A549 (cell line): ENCODE data around the gene F2R. TPM values are rescaled to one million over a fixed set of nuclear protein-coding genes. Genes with fewer than 3 reads are reported as not detected.
A peak's percentile ranks its signal among the peaks of the same experiment; 100 is the strongest.

Experiments
- ATAC-seq, 2 experiments: fragments of 200-7000 bp in 1 of 2; fragments of >200 bp in 1 of 2; cut with Nextera tagmentation in 1 of 2; cut with Tn5 transposase in 1 of 2; 3 replicates each; pipeline versions ENCODE4 v1.8.0 to v1.9.1; 2018 to 2020; ENCODE audit warnings: mild to moderate bottlenecking in 1 of 2, moderate library complexity in 1 of 2
- CTCF ChIA-PET: fragments of 300-600 bp; sonication (Branson Sonifier 250); formaldehyde crosslinking; extraction: SDS; loops from one replicate; lab custom pipeline; 2021; ENCODE audit warnings: antibody characterized with exemption, inconsistent platforms; lab: Yijun Ruan, JAX
- POLR2A ChIA-PET: fragments of 350-600 bp; formaldehyde crosslinking; extraction: SDS; loops from one replicate; lab custom pipeline; 2021; ENCODE audit warnings: antibody characterized with exemption, inconsistent platforms; lab: Yijun Ruan, JAX
- DNase-seq, 2 experiments: peaks; one replicate each; pipeline versions ENCODE4 v3.0.0 to v3.0.0-alpha.2; 2011 to 2016; ENCODE audit warnings: low read depth in 1 of 2, low spot score in 1 of 2
- FAIRE-seq: peaks from 2 replicates; lab custom pipeline; 2011; peaks lifted over from hg19 to GRCh38; lab: Jason Lieb, UNC
- H3K27ac ChIP-seq, 2 experiments: fragments of >200 bp; sonication (Bioruptor Twin); formaldehyde crosslinking; 3 replicates each; pipeline ENCODE4 v1.5.1; 2016 to 2017
- H3K4me1 ChIP-seq: fragments of >200 bp; sonication (Bioruptor Twin); formaldehyde crosslinking; 3 replicates; pipeline ENCODE4 v1.6.1; 2016
- H3K4me2 ChIP-seq: fragments of >200 bp; sonication (Bioruptor Twin); formaldehyde crosslinking; 3 replicates; pipeline ENCODE4 v1.6.1; 2016
- H3K4me3 ChIP-seq: fragments of >200 bp; sonication (Bioruptor Twin); formaldehyde crosslinking; 3 replicates; pipeline ENCODE4 v1.5.1; 2016
- H3K9me3 ChIP-seq: fragments of >200 bp; sonication (Bioruptor Twin); formaldehyde crosslinking; 3 replicates; pipeline ENCODE4 v1.6.1; 2016
- CBX2 ChIP-seq: fragments of 200-600 bp; sonication (generic); IDR thresholded peaks from 2 replicates; pipeline ENCODE4 v1.6.1; 2016; ENCODE audit warnings: low read depth, mild to moderate bottlenecking, borderline replicate concordance
- CHD4 ChIP-seq: fragments of 200-600 bp; sonication (generic); IDR thresholded peaks from 2 replicates; pipeline ENCODE4 v1.6.1; 2016; ENCODE audit warnings: antibody characterized with exemption, mild to moderate bottlenecking, borderline replicate concordance
- EHF ChIP-seq: fragments of 250-450 bp; sonication (Bioruptor Pico); IDR thresholded peaks from 2 replicates; pipeline ENCODE4 v1.5.0; 2020; ENCODE audit warnings: mild to moderate bottlenecking
- EHMT2 ChIP-seq: fragments of 200-600 bp; sonication (generic); IDR thresholded peaks from 2 replicates; pipeline ENCODE4 v1.6.1; 2016; ENCODE audit warnings: antibody characterized with exemption, low read depth, mild to moderate bottlenecking, moderate library complexity
- FOSB ChIP-seq: fragments of 250-450 bp; sonication (Bioruptor Pico); IDR thresholded peaks from 2 replicates; pipeline ENCODE4 v1.5.0; 2020; ENCODE audit warnings: mild to moderate bottlenecking, moderate library complexity
- FOSL2 ChIP-seq, 2 experiments: fragments of 450-650 bp in 1 of 2; fragments of >200 bp in 1 of 2; sonication (Bioruptor Twin) in 1 of 2; formaldehyde crosslinking; IDR thresholded peaks; 2 replicates each; pipeline versions ENCODE4 v1.5.0 to v1.6.1; 2016 to 2020; ENCODE audit warnings: mild to moderate bottlenecking in 1 of 2, moderate library complexity in 1 of 2
- FOXS1 ChIP-seq: fragments of 250-450 bp; sonication (Bioruptor Pico); IDR thresholded peaks from 2 replicates; pipeline ENCODE4 v1.5.0; 2020; ENCODE audit warnings: mild to moderate bottlenecking, moderate library complexity
- GATA3 ChIP-seq: IDR thresholded peaks from 2 replicates; pipeline ENCODE4 v1.6.1; 2012; ENCODE audit warnings: borderline replicate concordance
- HDAC2 ChIP-seq: fragments of 200-600 bp; sonication (generic); IDR thresholded peaks from 2 replicates; pipeline ENCODE4 v1.6.1; 2016
- HOXB5 ChIP-seq: fragments of 250-450 bp; sonication (Bioruptor Pico); IDR thresholded peaks from 2 replicates; pipeline ENCODE4 v1.5.0; 2020; ENCODE audit warnings: mild to moderate bottlenecking, moderate library complexity
- JUN ChIP-seq, 2 experiments: fragments of >200 bp; sonication (Bioruptor Twin); formaldehyde crosslinking; IDR thresholded peaks; 2 replicates in 1 of 2; 3 replicates in 1 of 2; pipeline ENCODE4 v1.6.1; 2016 to 2017
- KDM1A ChIP-seq: fragments of 200-600 bp; sonication (generic); IDR thresholded peaks from 2 replicates; pipeline ENCODE4 v1.6.1; 2016; ENCODE audit warnings: low read depth, mild to moderate bottlenecking
- MAFK ChIP-seq: fragments of 450-650 bp; IDR thresholded peaks from 2 replicates; pipeline ENCODE4 v1.6.1; 2014; ENCODE audit not compliant: partially characterized antibody
- MAZ ChIP-seq: fragments of 150-350 bp; IDR thresholded peaks from 2 replicates; pipeline ENCODE4 v1.6.1; 2014; ENCODE audit warnings: antibody characterized with exemption, low read depth, low read length, borderline replicate concordance
- MYC ChIP-seq: IDR thresholded peaks from 2 replicates; pipeline ENCODE4 v1.6.1; 2012; ENCODE audit warnings: mild to moderate bottlenecking, inconsistent platforms, low read length, improper control_type of control experiment, borderline replicate concordance
- RAD21 ChIP-seq, 2 experiments: fragments of >200 bp in 1 of 2; sonication (Bioruptor Twin) in 1 of 2; formaldehyde crosslinking in 1 of 2; IDR thresholded peaks in 1 of 2; conservative IDR thresholded peaks in 1 of 2; 2 replicates in 1 of 2; 3 replicates in 1 of 2; pipeline ENCODE4 v1.6.1; 2012 to 2018; ENCODE audit warnings: inconsistent platforms in 1 of 2
- RCOR1 ChIP-seq: fragments of 150-350 bp; IDR thresholded peaks from 2 replicates; pipeline ENCODE4 v1.6.1; 2014; ENCODE audit warnings: antibody characterized with exemption, low read length, low read depth
- RNF2 ChIP-seq: fragments of 200-600 bp; sonication (generic); IDR thresholded peaks from 2 replicates; pipeline ENCODE4 v1.6.1; 2016; ENCODE audit warnings: low read depth, mild to moderate bottlenecking, antibody characterized with exemption, moderate library complexity, borderline replicate concordance
- TP53 ChIP-seq: fragments of 250-450 bp; sonication (Bioruptor Pico); IDR thresholded peaks from 2 replicates; pipeline ENCODE4 v1.5.0; 2021; ENCODE audit warnings: mild to moderate bottlenecking, moderate library complexity
- ZC3H11A ChIP-seq: fragments of 450-650 bp; IDR thresholded peaks from 2 replicates; pipeline ENCODE4 v1.6.1; 2014; ENCODE audit warnings: antibody characterized with exemption, mild to moderate bottlenecking
- ZNF302 ChIP-seq: fragments of 250-450 bp; sonication (Bioruptor Pico); IDR thresholded peaks from 2 replicates; pipeline ENCODE4 v1.9.0; 2021; ENCODE audit warnings: inconsistent platforms, mild to moderate bottlenecking, moderate library complexity
- WGBS: methylation state at CpG from one replicate; pipeline ENCODE4 v1.1.6; 2017; ENCODE audit errors: missing lambda C conversion rate; 5-methylcytosine and 5-hydroxymethylcytosine counted together
- polyA plus RNA-seq, 4 experiments: library from polyadenylated mRNA; depleted of rRNA in 3 of 4; stranded (reverse); fragments of >200 nt; fragmentation: RNase III in 1 of 4; extraction: RNeasy Plus Mini Kit Qiagen cat#74134 plus additional on column Dnase treatment in 1 of 4; gene quantifications; 2 replicates in 3 of 4; 3 replicates in 1 of 4; pipeline ENCODE4 v1.2.3, GENCODE V29; 2011 to 2017
- TF ChIP-seq, protein P1 (sequence below): fragments of 200-600 bp; sonication (generic); IDR thresholded peaks from 2 replicates; pipeline ENCODE4 v1.6.1; 2016; ENCODE audit warnings: antibody characterized with exemption, mild to moderate bottlenecking, moderate library complexity
- TF ChIP-seq, protein P2 (sequence below): fragments of >200 bp; sonication (Bioruptor Twin); formaldehyde crosslinking; IDR thresholded peaks from 2 replicates; pipeline ENCODE4 v1.6.1; 2016
- TF ChIP-seq, protein P3 (sequence below): IDR thresholded peaks from 2 replicates; pipeline ENCODE4 v1.6.1; 2012; ENCODE audit warnings: low read depth, borderline replicate concordance
- TF ChIP-seq, protein P4 (sequence below): IDR thresholded peaks from 2 replicates; pipeline ENCODE4 v1.6.1; 2012
- TF ChIP-seq, protein P5 (sequence below): fragments of >200 bp; sonication (Bioruptor Twin); formaldehyde crosslinking; IDR thresholded peaks from 3 replicates; pipeline ENCODE4 v1.6.1; 2016
- TF ChIP-seq, protein P6 (sequence below): IDR thresholded peaks from 2 replicates; pipeline ENCODE4 v1.6.1; 2012

Gene F2R
- polyA plus RNA-seq, 2 of the 4 experiments (the other 2 are of a cell fraction) = 30.4 to 114 TPM

DNA sequence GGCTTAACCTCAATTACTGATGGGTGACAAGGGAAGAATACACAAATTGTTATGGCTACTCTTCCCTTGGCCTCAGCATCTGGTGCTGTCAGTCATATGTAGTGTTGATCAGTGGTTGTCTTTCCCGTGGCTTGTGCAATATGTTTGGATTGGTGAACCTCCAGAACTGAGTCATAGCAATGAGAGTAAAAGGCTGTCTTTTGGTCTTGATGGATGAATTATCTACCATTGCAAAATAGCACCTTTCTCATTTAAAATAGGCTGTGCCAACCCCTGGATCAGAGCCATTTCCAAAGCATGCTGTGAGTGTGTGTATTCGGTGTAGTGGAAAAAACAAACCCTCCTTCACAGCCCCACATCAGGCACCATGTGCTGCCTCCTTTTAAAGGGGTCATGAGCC, 14.6 kb upstream of the F2R start (continued):
- TF ChIP-seq, protein P1, sequence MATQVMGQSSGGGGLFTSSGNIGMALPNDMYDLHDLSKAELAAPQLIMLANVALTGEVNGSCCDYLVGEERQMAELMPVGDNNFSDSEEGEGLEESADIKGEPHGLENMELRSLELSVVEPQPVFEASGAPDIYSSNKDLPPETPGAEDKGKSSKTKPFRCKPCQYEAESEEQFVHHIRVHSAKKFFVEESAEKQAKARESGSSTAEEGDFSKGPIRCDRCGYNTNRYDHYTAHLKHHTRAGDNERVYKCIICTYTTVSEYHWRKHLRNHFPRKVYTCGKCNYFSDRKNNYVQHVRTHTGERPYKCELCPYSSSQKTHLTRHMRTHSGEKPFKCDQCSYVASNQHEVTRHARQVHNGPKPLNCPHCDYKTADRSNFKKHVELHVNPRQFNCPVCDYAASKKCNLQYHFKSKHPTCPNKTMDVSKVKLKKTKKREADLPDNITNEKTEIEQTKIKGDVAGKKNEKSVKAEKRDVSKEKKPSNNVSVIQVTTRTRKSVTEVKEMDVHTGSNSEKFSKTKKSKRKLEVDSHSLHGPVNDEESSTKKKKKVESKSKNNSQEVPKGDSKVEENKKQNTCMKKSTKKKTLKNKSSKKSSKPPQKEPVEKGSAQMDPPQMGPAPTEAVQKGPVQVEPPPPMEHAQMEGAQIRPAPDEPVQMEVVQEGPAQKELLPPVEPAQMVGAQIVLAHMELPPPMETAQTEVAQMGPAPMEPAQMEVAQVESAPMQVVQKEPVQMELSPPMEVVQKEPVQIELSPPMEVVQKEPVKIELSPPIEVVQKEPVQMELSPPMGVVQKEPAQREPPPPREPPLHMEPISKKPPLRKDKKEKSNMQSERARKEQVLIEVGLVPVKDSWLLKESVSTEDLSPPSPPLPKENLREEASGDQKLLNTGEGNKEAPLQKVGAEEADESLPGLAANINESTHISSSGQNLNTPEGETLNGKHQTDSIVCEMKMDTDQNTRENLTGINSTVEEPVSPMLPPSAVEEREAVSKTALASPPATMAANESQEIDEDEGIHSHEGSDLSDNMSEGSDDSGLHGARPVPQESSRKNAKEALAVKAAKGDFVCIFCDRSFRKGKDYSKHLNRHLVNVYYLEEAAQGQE = no peak
- no peak for TF ChIP-seq EHF (CRISPR knock-in tag)
- TF ChIP-seq, protein P2, sequence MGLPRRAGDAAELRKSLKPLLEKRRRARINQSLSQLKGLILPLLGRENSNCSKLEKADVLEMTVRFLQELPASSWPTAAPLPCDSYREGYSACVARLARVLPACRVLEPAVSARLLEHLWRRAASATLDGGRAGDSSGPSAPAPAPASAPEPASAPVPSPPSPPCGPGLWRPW = peak; percentile 84
- no peak for TF ChIP-seq MAFK
- no peak for TF ChIP-seq KDM1A
- TF ChIP-seq, protein P3, sequence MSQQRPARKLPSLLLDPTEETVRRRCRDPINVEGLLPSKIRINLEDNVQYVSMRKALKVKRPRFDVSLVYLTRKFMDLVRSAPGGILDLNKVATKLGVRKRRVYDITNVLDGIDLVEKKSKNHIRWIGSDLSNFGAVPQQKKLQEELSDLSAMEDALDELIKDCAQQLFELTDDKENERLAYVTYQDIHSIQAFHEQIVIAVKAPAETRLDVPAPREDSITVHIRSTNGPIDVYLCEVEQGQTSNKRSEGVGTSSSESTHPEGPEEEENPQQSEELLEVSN = no peak
- no peak for TF ChIP-seq EHMT2
- TF ChIP-seq MAZ = no peak
- TF ChIP-seq, protein P4, sequence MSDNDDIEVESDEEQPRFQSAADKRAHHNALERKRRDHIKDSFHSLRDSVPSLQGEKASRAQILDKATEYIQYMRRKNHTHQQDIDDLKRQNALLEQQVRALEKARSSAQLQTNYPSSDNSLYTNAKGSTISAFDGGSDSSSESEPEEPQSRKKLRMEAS = 0 out of 2 replicates have a peak, but pooled peaks have one; percentile 35
- TF ChIP-seq FOSL2 (IDR thresholded peaks at IDR 0.05) = peak; percentile 83
- peak; percentile 70 for TF ChIP-seq FOSL2 (CRISPR knock-in tag; IDR thresholded peaks at IDR 0.05)
- TF ChIP-seq ZNF302 (CRISPR knock-in tag) = no peak
- TF ChIP-seq, protein P5, sequence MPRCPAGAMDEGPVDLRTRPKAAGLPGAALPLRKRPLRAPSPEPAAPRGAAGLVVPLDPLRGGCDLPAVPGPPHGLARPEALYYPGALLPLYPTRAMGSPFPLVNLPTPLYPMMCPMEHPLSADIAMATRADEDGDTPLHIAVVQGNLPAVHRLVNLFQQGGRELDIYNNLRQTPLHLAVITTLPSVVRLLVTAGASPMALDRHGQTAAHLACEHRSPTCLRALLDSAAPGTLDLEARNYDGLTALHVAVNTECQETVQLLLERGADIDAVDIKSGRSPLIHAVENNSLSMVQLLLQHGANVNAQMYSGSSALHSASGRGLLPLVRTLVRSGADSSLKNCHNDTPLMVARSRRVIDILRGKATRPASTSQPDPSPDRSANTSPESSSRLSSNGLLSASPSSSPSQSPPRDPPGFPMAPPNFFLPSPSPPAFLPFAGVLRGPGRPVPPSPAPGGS = peak; percentile 82; the same call in 2 of the 3 replicates
- TF ChIP-seq RNF2 = no peak

DNA sequence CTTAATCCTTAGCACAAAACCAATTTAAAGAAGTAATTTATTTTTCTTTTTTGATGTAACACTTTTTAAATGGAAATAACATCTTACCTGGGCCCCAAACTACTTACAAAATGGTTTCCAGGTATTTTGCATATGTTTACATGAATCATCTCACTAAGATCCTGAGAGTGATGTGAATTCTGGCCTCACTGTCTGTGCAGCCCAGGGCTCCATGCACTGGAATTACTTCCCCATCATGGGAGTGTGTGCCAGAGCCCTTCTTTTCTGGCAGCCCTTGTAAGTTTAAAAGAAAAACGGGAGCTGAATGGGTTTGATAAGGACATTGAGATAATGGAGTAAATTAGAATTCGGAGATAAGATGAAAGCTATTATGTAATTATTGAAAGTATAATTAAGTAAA, 12.2 kb upstream of the F2R start:
- H3K4me1 ChIP-seq = peaks cover 14% of the 10 kb centered on the region
- ChIA-PET POLR2A (no interaction called here), CTCF (interaction anchor here (0.6 to 2.2 kb wide), 4 partner anchors 9 to 104 kb away, joined by 3 to 6 read pairs (median 4); no protein-coding TSS in a partner anchor)
- H3K27ac ChIP-seq = no peak overlapping the region
- H3K4me2 ChIP-seq = no peak overlapping the region
- H3K4me3 ChIP-seq = no peak overlapping the region
- no peak for FAIRE-seq
- no peak for DNase-seq
- no peak for TF ChIP-seq CHD4
- TF ChIP-seq RAD21 (conservative IDR thresholded peaks at IDR 0.05 in 1 of 2, IDR thresholded peaks at IDR 0.05 in 1 of 2) = no peak
- no peaks in the 10 kb centered on the region for H3K9me3 ChIP-seq
- 77% methylated on average over 2 of the region's 2 CpGs for WGBS
- ATAC-seq = no peak

DNA sequence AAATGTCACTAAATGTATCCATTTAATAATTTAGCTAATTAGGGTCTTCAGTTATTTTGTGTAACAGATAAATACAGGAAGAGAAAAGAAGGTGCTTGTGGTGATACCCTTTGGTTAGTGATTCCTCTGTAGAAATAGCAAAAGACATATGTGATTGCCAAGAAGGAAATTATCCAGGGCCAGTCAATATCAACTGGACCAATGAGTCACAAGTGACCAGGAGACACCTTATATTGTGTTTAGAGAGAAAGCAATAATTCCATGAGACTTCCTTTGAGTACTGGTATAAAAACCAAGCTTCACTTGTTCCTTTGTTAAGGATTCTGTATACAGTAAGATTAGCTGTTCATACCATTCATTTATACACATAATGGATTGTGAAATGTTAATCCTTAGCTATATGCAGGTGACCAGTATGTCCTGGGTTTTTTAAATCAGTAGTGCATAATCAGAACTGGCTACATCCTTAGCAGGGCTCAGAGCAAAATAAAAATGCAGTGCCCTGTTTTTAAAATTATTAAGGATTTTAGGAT, 11.7 kb upstream of the F2R start:
- FAIRE-seq = no peak
- CTCF ChIA-PET = interaction anchor here (0.6 to 2.2 kb wide), 6 partner anchors 9 to 104 kb away, joined by 3 to 6 read pairs (median 4); no protein-coding TSS in a partner anchor
- no peak for ATAC-seq
- DNase-seq = no peak
- POLR2A ChIA-PET = no interaction called here
- Histone ChIP-seq H3K27ac (no peak overlapping the region), H3K9me3 (no peaks in the 10 kb centered on the region), H3K4me3 (no peak overlapping the region), H3K4me2 (no peak overlapping the region), H3K4me1 (peaks cover 14% of the 10 kb centered on the region)
- TF ChIP-seq GATA3 = no peak
- TF ChIP-seq MAFK = no peak
- TF ChIP-seq MYC = no peak
- TF ChIP-seq JUN (IDR thresholded peaks at IDR 0.05) = no peak
- TF ChIP-seq EHF (CRISPR knock-in tag) = no peak
- TF ChIP-seq, protein P6, sequence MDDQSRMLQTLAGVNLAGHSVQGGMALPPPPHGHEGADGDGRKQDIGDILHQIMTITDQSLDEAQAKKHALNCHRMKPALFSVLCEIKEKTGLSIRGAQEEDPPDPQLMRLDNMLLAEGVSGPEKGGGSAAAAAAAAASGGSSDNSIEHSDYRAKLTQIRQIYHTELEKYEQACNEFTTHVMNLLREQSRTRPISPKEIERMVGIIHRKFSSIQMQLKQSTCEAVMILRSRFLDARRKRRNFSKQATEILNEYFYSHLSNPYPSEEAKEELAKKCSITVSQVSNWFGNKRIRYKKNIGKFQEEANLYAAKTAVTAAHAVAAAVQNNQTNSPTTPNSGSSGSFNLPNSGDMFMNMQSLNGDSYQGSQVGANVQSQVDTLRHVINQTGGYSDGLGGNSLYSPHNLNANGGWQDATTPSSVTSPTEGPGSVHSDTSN = no peak
- TF ChIP-seq ZNF302 (CRISPR knock-in tag) = no peak
- TF ChIP-seq CBX2 = no peak
- no peak for TF ChIP-seq KDM1A
- no peak for TF ChIP-seq HOXB5
- TF ChIP-seq TP53 (CRISPR knock-in tag) = no peak
- TF ChIP-seq, protein P3 = no peak
- no peak for TF ChIP-seq FOXS1 (CRISPR knock-in tag)
- no peak for TF ChIP-seq ZC3H11A
- TF ChIP-seq FOSB (CRISPR knock-in tag) = no peak
- no peak for TF ChIP-seq HDAC2
- TF ChIP-seq MAZ = no peak
- TF ChIP-seq RCOR1 = no peak
